ENCODE results near the gene TIGAR. TPM values are rescaled to one million over a fixed set of nuclear protein-coding genes. Genes with fewer than 3 reads are reported as not detected.

The TIGAR gene
- total and polyA plus RNA-seq, 4 donors = 0.56 to 3.3 (median 2.0) TPM

DNA sequence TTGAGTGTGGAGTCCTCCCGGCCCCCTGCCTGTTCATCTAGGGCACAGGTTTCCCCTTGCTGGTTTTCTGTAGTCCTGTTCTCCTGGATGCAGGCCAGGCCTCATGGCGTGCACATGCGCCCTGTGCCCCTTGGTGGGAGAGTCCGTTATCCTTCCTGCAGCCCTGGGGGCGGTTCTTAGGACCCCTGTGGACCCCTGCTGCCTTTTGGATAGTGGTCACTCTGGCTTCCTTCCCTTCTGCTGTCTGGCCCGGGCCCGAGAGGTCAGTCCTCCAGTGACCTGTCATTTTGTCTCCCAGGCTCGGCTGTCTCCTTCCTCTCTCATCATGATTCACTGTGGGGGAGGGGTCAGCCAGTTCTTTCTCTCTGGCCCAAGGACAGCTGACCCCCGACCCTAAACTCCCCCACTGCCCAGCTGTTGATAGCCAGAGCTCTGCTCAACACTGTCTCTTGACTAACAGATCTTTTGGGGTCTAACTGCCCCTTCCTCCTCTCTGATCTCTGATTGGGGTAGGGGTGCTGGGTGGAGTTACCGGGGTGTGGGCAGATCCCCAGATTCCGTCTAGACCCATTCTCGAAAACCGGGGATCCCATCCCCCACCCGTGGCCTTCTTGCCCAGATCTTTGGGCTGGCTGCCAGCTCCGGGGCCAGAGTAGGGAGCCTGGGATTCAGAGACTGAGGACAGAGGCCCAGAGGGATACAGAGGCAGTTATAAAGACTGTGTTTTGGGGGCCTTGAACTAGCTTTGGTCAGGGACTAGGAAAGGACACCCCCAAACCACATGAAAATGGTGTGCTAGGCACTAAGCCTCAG, 40.5 kb upstream of the TIGAR start:
- H3K9me3 ChIP-seq (ENCODE audit: control insufficient read depth in 4 of 4, low read length in 3 of 4) = no peaks in the 10 kb centered on the region
- H3K36me3 ChIP-seq (ENCODE audit: control insufficient read depth in 4 of 4, insufficient read depth in 3 of 4, low read depth in 1 of 4, low read length in 3 of 4) = no peaks in the 10 kb centered on the region
- no peak for DNase-seq (ENCODE audit: low spot score)
- no peak overlapping the region for H3K27ac ChIP-seq (ENCODE audit: low read depth in 1 of 2, low read length in 2 of 2)
- peaks cover 0 to 3% (median 1%) of the 10 kb centered on the region in 4 donors for H3K27me3 ChIP-seq (ENCODE audit: control insufficient read depth in 4 of 4, insufficient read depth in 4 of 4, low read length in 3 of 4)
- 55% methylated on average over 15 of the region's 15 CpGs for WGBS
- H3K4me1 ChIP-seq (ENCODE audit: control insufficient read depth in 4 of 4, insufficient read depth in 4 of 4, low read length in 3 of 4) = peaks cover 0 to 12% (median 5%) of the 10 kb centered on the region in 4 donors
- TF ChIP-seq, protein P1, sequence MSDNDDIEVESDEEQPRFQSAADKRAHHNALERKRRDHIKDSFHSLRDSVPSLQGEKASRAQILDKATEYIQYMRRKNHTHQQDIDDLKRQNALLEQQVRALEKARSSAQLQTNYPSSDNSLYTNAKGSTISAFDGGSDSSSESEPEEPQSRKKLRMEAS (IDR thresholded peaks at IDR 0.05) = no peak
- TF ChIP-seq HNF4G (IDR thresholded peaks at IDR 0.05) (no peak), RXRA (IDR thresholded peaks at IDR 0.05) (no peak), NR2F2 (IDR thresholded peaks at IDR 0.05) (peak; percentile 72)
- no peak overlapping the region for H3K9ac ChIP-seq (ENCODE audit: low read depth in 1 of 2, low read length in 2 of 2)
- H3K4me3 ChIP-seq (ENCODE audit: low read depth in 1 of 3, low read length in 3 of 3) = no peak overlapping the region

GRCh38 chr12:4281173-4281654, 39.8 kb upstream of the TIGAR start:
- Histone ChIP-seq H3K9ac (ENCODE audit: low read depth in 1 of 2, low read length in 2 of 2) (no peak overlapping the region), H3K4me1 (ENCODE audit: control insufficient read depth in 4 of 4, insufficient read depth in 4 of 4, low read length in 3 of 4) (peaks cover 0 to 7% (median 4%) of the 10 kb centered on the region in 4 donors), H3K36me3 (ENCODE audit: control insufficient read depth in 4 of 4, insufficient read depth in 3 of 4, low read depth in 1 of 4, low read length in 3 of 4) (no peaks in the 10 kb centered on the region), H3K27ac (ENCODE audit: low read depth in 1 of 2, low read length in 2 of 2) (no peak overlapping the region), H3K9me3 (ENCODE audit: control insufficient read depth in 4 of 4, low read length in 3 of 4) (no peaks in the 10 kb centered on the region), H3K27me3 (ENCODE audit: control insufficient read depth in 4 of 4, insufficient read depth in 4 of 4, low read length in 3 of 4) (peaks cover 0 to 3% (median 0%) of the 10 kb centered on the region in 4 donors), H3K4me3 (ENCODE audit: low read depth in 1 of 3, low read length in 3 of 3) (no peak overlapping the region)
- 88% methylated on average over 16 of the region's 16 CpGs for WGBS
- DNase-seq (ENCODE audit: low spot score) = no peak
- TF ChIP-seq, protein P2, sequence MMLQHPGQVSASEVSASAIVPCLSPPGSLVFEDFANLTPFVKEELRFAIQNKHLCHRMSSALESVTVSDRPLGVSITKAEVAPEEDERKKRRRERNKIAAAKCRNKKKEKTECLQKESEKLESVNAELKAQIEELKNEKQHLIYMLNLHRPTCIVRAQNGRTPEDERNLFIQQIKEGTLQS (IDR thresholded peaks at IDR 0.05) = no peak
- TF ChIP-seq, protein P3, sequence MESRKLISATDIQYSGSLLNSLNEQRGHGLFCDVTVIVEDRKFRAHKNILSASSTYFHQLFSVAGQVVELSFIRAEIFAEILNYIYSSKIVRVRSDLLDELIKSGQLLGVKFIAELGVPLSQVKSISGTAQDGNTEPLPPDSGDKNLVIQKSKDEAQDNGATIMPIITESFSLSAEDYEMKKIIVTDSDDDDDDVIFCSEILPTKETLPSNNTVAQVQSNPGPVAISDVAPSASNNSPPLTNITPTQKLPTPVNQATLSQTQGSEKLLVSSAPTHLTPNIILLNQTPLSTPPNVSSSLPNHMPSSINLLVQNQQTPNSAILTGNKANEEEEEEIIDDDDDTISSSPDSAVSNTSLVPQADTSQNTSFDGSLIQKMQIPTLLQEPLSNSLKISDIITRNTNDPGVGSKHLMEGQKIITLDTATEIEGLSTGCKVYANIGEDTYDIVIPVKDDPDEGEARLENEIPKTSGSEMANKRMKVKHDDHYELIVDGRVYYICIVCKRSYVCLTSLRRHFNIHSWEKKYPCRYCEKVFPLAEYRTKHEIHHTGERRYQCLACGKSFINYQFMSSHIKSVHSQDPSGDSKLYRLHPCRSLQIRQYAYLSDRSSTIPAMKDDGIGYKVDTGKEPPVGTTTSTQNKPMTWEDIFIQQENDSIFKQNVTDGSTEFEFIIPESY (IDR thresholded peaks at IDR 0.05) = no peak
- TF ChIP-seq EGR1 (IDR thresholded peaks at IDR 0.05; ENCODE audit: low read depth in 2 of 2) (no peak), TAF1 (conservative IDR thresholded peaks at IDR 0.05) (no peak), RXRA (IDR thresholded peaks at IDR 0.05) (no peak), NR2F2 (IDR thresholded peaks at IDR 0.05) (no peak), FOXA2 (IDR thresholded peaks at IDR 0.05) (no peak), YY1 (IDR thresholded peaks at IDR 0.05) (no peak), RAD21 (IDR thresholded peaks at IDR 0.05) (no peak), HNF4A (conservative IDR thresholded peaks at IDR 0.05) (no peak), FOXA1 (IDR thresholded peaks at IDR 0.05) (no peak), SP1 (IDR thresholded peaks at IDR 0.05) (no peak), GABPA (IDR thresholded peaks at IDR 0.05 in 1 of 2, conservative IDR thresholded peaks at IDR 0.05 in 1 of 2) (no peak), HNF4G (IDR thresholded peaks at IDR 0.05) (no peak), JUND (IDR thresholded peaks at IDR 0.05) (no peak)
- TF ChIP-seq, protein P4, sequence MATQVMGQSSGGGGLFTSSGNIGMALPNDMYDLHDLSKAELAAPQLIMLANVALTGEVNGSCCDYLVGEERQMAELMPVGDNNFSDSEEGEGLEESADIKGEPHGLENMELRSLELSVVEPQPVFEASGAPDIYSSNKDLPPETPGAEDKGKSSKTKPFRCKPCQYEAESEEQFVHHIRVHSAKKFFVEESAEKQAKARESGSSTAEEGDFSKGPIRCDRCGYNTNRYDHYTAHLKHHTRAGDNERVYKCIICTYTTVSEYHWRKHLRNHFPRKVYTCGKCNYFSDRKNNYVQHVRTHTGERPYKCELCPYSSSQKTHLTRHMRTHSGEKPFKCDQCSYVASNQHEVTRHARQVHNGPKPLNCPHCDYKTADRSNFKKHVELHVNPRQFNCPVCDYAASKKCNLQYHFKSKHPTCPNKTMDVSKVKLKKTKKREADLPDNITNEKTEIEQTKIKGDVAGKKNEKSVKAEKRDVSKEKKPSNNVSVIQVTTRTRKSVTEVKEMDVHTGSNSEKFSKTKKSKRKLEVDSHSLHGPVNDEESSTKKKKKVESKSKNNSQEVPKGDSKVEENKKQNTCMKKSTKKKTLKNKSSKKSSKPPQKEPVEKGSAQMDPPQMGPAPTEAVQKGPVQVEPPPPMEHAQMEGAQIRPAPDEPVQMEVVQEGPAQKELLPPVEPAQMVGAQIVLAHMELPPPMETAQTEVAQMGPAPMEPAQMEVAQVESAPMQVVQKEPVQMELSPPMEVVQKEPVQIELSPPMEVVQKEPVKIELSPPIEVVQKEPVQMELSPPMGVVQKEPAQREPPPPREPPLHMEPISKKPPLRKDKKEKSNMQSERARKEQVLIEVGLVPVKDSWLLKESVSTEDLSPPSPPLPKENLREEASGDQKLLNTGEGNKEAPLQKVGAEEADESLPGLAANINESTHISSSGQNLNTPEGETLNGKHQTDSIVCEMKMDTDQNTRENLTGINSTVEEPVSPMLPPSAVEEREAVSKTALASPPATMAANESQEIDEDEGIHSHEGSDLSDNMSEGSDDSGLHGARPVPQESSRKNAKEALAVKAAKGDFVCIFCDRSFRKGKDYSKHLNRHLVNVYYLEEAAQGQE (IDR thresholded peaks at IDR 0.05) = no peak
